Prostate gland (tissue), 2 donors: ENCODE measurements around the gene IREB2. TPM values are rescaled to one million over a fixed set of nuclear protein-coding genes. Genes with fewer than 3 reads are reported as not detected.
"Not testable (repeated sequence)": the region's sequence is repeated elsewhere in the genome, so short reads cannot be mapped to it uniquely, and the experiment has no call there.

Experiments used
- DNase-seq: peaks from one replicate; pipeline ENCODE4 v3.0.0-alpha.2; 2019; ENCODE audit warnings: low spot score
- H3K27ac ChIP-seq, 2 donors: fragments of 200-600 bp; sonication (generic); 2 replicates each; pipeline ENCODE4 v1.5.1; 2017 to 2019
- H3K27me3 ChIP-seq: fragments of 200-600 bp; sonication (generic); replicated peaks from 2 replicates; pipeline ENCODE4 v1.5.1; 2019; ENCODE audit not compliant: insufficient read depth
- H3K36me3 ChIP-seq, 2 donors: fragments of 200-600 bp; sonication (generic); 1 replicate in 1 of 2; 2 replicates in 1 of 2; pipeline versions ENCODE4 v1.5.1 to v1.8.1; 2017 to 2019
- H3K4me1 ChIP-seq: fragments of 200-600 bp; sonication (generic); replicated peaks from 2 replicates; pipeline ENCODE4 v1.5.1; 2019
- H3K4me3 ChIP-seq, 2 donors: fragments of 200-600 bp; sonication (generic); 2 replicates each; pipeline ENCODE4 v1.5.1; 2017 to 2019
- H3K9me3 ChIP-seq: fragments of 200-600 bp; sonication (generic); 2 replicates; pipeline ENCODE4 v1.5.1; 2017
- CTCF ChIP-seq, 4 experiments: fragments of 200-600 bp in 2 of 4; fragments of 450-650 bp in 2 of 4; sonication (generic) in 2 of 4; IDR thresholded peaks; 1 replicate in 3 of 4; 2 replicates in 1 of 4; pipeline ENCODE4 v1.5.1; 2016 to 2019; ENCODE audit warnings: antibody characterized with exemption in 4 of 4, mild to moderate bottlenecking in 2 of 4, moderate library complexity in 2 of 4
- POLR2A ChIP-seq: fragments of 450-650 bp; IDR thresholded peaks from one replicate; pipeline ENCODE4 v1.6.1; 2016; ENCODE audit warnings: antibody characterized with exemption, mild to moderate bottlenecking
- POLR2AphosphoS5 ChIP-seq: sonication (generic); formaldehyde crosslinking; IDR thresholded peaks from one replicate; pipeline ENCODE4 v1.6.1; 2017; ENCODE audit warnings: antibody characterized with exemption
- WGBS: methylation state at CpG from one replicate; pipeline ENCODE4 v1.1.5; 2018; 5-methylcytosine and 5-hydroxymethylcytosine counted together
- intact Hi-C: fragments of 100-400 bp; cut with DNase I; formaldehyde crosslinking; loops from one replicate; pipeline ENCODE4 v1.14.2; 2022
- total RNA-seq, 2 donors: library from RNA; depleted of rRNA; stranded (reverse); fragments of >200 nt; gene quantifications; one replicate each; pipeline ENCODE4 v1.1.0, GENCODE V29; 2016

IREB2 gene
- total RNA-seq, 2 donors from 2014 or later = 30.5 to 39.0 TPM

DNA sequence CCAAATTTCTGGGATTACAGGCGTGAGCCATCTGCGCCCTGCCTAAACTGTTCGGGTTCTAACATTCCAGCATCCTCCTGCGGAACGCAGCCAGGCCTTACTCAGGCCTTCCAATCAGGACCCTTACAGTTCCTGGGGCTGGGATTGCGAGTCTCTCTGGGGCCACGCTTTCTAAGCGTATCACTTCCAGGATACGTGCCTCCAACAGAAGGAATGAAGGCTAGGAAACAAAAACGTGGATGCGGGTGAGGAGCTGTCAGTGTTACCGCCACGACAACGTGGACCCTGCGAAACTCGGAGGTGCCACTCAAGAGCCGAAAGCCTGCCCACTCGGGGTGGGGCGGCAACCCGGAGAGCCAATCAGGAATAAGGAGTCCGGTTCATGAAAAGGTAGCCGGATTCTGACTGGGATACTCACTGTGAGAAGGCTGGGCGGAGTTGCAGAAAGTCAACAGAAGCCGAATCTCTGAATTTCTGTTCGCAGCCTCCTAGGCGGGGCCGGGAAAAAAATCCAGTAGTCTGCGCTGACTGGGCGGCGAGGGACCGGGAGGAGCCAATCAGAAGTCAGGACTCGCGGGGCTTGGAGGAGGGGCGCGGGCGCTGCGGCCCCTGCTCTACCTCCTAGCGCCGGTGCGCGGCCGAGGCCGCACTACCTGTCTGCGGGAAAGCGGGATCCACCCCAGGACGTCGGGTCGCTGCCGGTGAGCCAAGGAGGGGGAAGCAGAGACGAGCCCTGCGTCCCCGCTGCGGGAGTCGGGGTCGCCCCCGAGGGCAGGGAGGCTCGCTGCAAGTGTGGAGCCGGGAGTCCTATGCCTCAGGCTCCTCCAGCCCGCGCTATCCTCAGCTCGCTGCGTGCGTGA is 69.2 kb downstream of the IREB2 start, which contains the start of gene HYKK:
Gene HYKK, plus strand, starts transcription at position 607 of the 860 bp plus-strand sequence. CDS start 5,512 bp downstream, outside the sequence.
- no peaks in the 10 kb centered on the region for H3K4me1 ChIP-seq
- H3K27me3 ChIP-seq = no peaks in the 10 kb centered on the region
- TF ChIP-seq CTCF (IDR thresholded peaks at IDR 0.05) (peak in 2 of 4 experiments; percentile 47 to 48), POLR2AphosphoS5 (peak; percentile 91), POLR2A (peak; percentile 50)
- under 1% methylated on average over 63 of the region's 63 CpGs for WGBS
- intact Hi-C loops = loop anchor here (5.0 kb wide), 1 partner anchor 35 kb away; the partner anchor contains the start of gene PSMA4
- DNase-seq = peak; percentile 96
- no peaks in the 10 kb centered on the region for H3K9me3 ChIP-seq
- peak within 1 kb of the TSS; percentile 73 to 77 for H3K27ac ChIP-seq
- peak within 1 kb of the TSS; percentile 58 to 84 for H3K4me3 ChIP-seq
- H3K36me3 ChIP-seq = no peaks in the 10 kb centered on the region

DNA sequence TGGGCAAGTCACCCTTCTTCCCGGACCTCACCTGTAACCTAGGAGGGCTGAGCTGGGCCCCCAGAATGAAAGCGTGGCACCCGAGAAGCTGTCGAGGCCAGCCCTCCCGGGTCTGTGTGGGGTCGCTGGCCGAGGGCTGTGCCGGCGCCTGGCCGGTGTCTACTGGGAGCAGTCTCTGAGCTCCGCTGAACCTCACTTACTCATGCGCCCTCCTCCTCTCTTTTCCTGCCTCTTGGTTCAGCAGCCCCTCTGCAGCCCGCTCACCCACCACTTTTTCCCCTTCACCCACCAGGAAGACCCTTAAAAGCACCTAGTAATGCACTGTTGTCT is 69.8 kb downstream of the IREB2 start:
- H3K27me3 ChIP-seq = no peaks in the 10 kb centered on the region
- peak overlapping the region; percentile 58 to 84 for H3K4me3 ChIP-seq
- H3K4me1 ChIP-seq = no peaks in the 10 kb centered on the region
- peak overlapping the region; percentile 73 for H3K27ac ChIP-seq
- no peaks in the 10 kb centered on the region for H3K36me3 ChIP-seq
- WGBS = under 1% methylated on average over 13 of the region's 13 CpGs
- intact Hi-C loops = loop anchor here (5.0 kb wide), 1 partner anchor 35 kb away; the partner anchor contains the start of gene PSMA4
- no peak for DNase-seq
- TF ChIP-seq POLR2AphosphoS5 (no peak), CTCF (IDR thresholded peaks at IDR 0.05) (no peak), POLR2A (no peak)
- H3K9me3 ChIP-seq = no peaks in the 10 kb centered on the region

- DNase-seq = no peak
- H3K9me3 ChIP-seq = no peaks in the 10 kb centered on the region
- no peak for TF ChIP-seq POLR2A
- TF ChIP-seq POLR2AphosphoS5 = no peak
- no peak for TF ChIP-seq CTCF (IDR thresholded peaks at IDR 0.05)
- intact Hi-C loops = loop anchor here (5.0 kb wide), 1 partner anchor 34 kb away; the partner anchor contains the start of gene PSMA4
- peak overlapping the region; percentile 58 to 84 for H3K4me3 ChIP-seq
- no peaks in the 10 kb centered on the region for H3K36me3 ChIP-seq
- H3K27me3 ChIP-seq = no peaks in the 10 kb centered on the region
- no peaks in the 10 kb centered on the region for H3K4me1 ChIP-seq
- 41% methylated on average over 6 of the region's 6 CpGs for WGBS
- no peak overlapping the region for H3K27ac ChIP-seq
Observed at GRCh38 chr15:78508272-78508671, 70.3 kb downstream of the IREB2 start.

GRCh38 chr15:78509726-78510312 is 71.8 kb downstream of the IREB2 start:
- Histone ChIP-seq H3K9me3 (no peaks in the 10 kb centered on the region), H3K27me3 (no peaks in the 10 kb centered on the region), H3K27ac (no peak overlapping the region), H3K4me3 (no peak overlapping the region), H3K4me1 (no peaks in the 10 kb centered on the region), H3K36me3 (no peaks in the 10 kb centered on the region)
- no peak for TF ChIP-seq POLR2AphosphoS5
- no peak for TF ChIP-seq CTCF (IDR thresholded peaks at IDR 0.05)
- no peak for TF ChIP-seq POLR2A
- intact Hi-C loops = loop anchor here (5.0 kb wide), 1 partner anchor 32 kb away; the partner anchor contains the start of gene PSMA4
- WGBS = 73% methylated on average over 6 of the region's 6 CpGs
- DNase-seq = no peak

DNA sequence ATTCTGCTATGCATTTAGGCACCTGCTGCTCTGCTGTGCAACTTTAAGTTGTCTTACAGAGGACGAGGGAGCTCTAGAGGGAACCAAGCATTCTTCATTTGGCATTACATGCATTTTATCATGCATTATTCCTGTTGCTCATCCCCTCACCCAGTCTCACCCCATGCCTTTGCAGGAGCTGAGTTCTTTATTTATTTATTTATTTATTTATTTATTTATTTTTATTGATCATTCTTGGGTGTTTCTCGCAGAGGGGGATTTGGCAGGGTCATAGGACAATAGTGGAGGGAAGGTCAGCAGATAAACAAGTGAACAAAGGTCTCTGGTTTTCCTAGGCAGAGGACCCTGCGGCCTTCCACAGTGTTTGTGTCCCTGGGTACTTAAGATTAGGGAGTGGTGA is 82.0 kb downstream of the IREB2 start:
- 94% methylated on average over 3 of the region's 3 CpGs for WGBS
- H3K9me3 ChIP-seq, H3K27me3 ChIP-seq, H3K36me3 ChIP-seq, H3K4me3 ChIP-seq, H3K4me1 ChIP-seq, H3K27ac ChIP-seq, intact Hi-C loops, DNase-seq: not testable (repeated sequence)
